Thyroid gland (tissue), 4 donors: Measurements from ENCODE around the gene RMI1.
"Not testable (repeated sequence)": the region's sequence is repeated elsewhere in the genome, so short reads cannot be mapped to it uniquely, and the experiment has no call there.

ENCODE experiments used
- POLR2A ChIP-seq, 2 donors: fragments of 450-650 bp; IDR thresholded peaks; one replicate each; pipeline ENCODE4 v1.6.1; 2017; ENCODE audit warnings: antibody characterized with exemption in 2 of 2, mild to moderate bottlenecking in 2 of 2, moderate library complexity in 1 of 2
- TF ChIP-seq, protein P1 (sequence below), 6 experiments: fragments of 200-600 bp in 3 of 6; fragments of 450-650 bp in 3 of 6; sonication (generic) in 3 of 6; IDR thresholded peaks; one replicate each; pipeline ENCODE4 v1.5.1; 2016 to 2019; ENCODE audit warnings: antibody characterized with exemption in 6 of 6, mild to moderate bottlenecking in 2 of 6, inconsistent platforms in 1 of 6, moderate library complexity in 1 of 6

DNA sequence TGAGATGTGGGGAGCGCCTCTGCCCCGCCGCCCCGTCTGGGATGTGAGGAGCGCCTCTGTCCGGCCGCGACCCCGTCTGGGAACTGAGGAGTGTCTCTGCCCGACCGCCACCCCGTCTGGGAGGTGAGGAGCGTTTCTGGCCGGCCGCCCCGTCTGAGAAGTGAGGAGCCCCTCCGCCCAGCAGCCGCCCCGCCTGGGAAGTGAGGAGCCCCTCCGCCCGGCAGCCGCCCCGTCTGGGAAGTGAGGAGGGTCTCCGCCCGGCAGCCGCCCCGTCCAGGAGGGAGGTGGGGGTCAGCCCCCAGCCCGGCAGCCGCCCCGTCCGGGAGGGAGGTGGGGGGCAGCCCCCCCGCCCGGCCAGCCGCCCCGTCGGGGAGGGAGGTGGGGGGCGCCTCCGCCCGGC is 32.5 kb upstream of the RMI1 start:
- TF ChIP-seq, protein P1, sequence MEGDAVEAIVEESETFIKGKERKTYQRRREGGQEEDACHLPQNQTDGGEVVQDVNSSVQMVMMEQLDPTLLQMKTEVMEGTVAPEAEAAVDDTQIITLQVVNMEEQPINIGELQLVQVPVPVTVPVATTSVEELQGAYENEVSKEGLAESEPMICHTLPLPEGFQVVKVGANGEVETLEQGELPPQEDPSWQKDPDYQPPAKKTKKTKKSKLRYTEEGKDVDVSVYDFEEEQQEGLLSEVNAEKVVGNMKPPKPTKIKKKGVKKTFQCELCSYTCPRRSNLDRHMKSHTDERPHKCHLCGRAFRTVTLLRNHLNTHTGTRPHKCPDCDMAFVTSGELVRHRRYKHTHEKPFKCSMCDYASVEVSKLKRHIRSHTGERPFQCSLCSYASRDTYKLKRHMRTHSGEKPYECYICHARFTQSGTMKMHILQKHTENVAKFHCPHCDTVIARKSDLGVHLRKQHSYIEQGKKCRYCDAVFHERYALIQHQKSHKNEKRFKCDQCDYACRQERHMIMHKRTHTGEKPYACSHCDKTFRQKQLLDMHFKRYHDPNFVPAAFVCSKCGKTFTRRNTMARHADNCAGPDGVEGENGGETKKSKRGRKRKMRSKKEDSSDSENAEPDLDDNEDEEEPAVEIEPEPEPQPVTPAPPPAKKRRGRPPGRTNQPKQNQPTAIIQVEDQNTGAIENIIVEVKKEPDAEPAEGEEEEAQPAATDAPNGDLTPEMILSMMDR (IDR thresholded peaks at IDR 0.05) = not testable (repeated sequence)
- TF ChIP-seq POLR2A (IDR thresholded peaks at IDR 0.05) = not testable (repeated sequence)
